ENCODE measurements around the gene ASB15. TPM values are rescaled to one million over a fixed set of nuclear protein-coding genes. Genes with fewer than 3 reads are reported as not detected.

Gene ASB15
- total and polyA plus RNA-seq, 2 of the 8 experiments (the other 6 are each of a cell fraction or from before 2014, with no cell fraction given) = not detected

- H2BK12ac ChIP-seq (ENCODE audit: low read depth, low read length) = no peak overlapping the region
- ChIA-PET CTCF (ENCODE audit: partially characterized antibody) (interaction anchor here (0.6 to 1.2 kb wide), 3 partner anchors 14 to 266 kb away, joined by 3 read pairs; no protein-coding TSS in a partner anchor), POLR2A (ENCODE audit: partially characterized antibody) (no interaction called here)
- no peak overlapping the region for H3K4ac ChIP-seq (replicated peaks; ENCODE audit: insufficient read length, low read depth, low read length)
- no peak overlapping the region for H3K4me2 ChIP-seq (ENCODE audit: insufficient read depth in 1 of 2, low read depth in 2 of 2, low read length in 2 of 2)
- FAIRE-seq (no peak), DNase-seq (ENCODE audit: low read depth in 1 of 2, low spot score in 2 of 2) (no peak)
- no peaks in the 10 kb centered on the region for H3K79me2 ChIP-seq (ENCODE audit: control insufficient read depth in 1 of 2, insufficient read depth in 2 of 2, low read length in 2 of 2)
- H3K18ac ChIP-seq (ENCODE audit: extremely low read depth, low read length) = no peak overlapping the region
- no peaks in the 10 kb centered on the region for H3K9me3 ChIP-seq (ENCODE audit: insufficient read depth in 2 of 2, low read depth in 1 of 2, low read length in 1 of 2)
- no peaks in the 10 kb centered on the region for H3K27me3 ChIP-seq (replicated peaks in 1 of 4; ENCODE audit: control insufficient read depth in 3 of 4, extremely low read depth in 1 of 4, insufficient read depth in 3 of 4, low read length in 3 of 4)
- no peak overlapping the region for H2BK20ac ChIP-seq (ENCODE audit: low read length)
- H4K5ac ChIP-seq (ENCODE audit: insufficient read length, low read depth, low read length) = no peak overlapping the region
- H2BK15ac ChIP-seq (ENCODE audit: low read length) = no peak overlapping the region
- no peak overlapping the region for H3K9ac ChIP-seq (replicated peaks in 1 of 4; ENCODE audit: extremely low read depth in 1 of 4, low read depth in 3 of 4, low read length in 3 of 4)
- no peak overlapping the region for H3K23ac ChIP-seq (ENCODE audit: insufficient read length)
- no peak overlapping the region for H3K27ac ChIP-seq (ENCODE audit: low read depth, low read length)
- H3K14ac ChIP-seq (ENCODE audit: insufficient read length) = no peak overlapping the region
- WGBS, 2 experiments (ENCODE audit: extremely low coverage in 1 of 2, insufficient coverage in 1 of 2, insufficient read length in 1 of 2, insufficient replicate concordance in 2 of 2, low coverage in 1 of 2, low lambda C conversion rate in 2 of 2, missing lambda C conversion rate in 1 of 2) = 89% methylated on average over 5 of the region's 5 CpGs; no CpG with 5 or more reads in 1 of the 2 experiments
- no peak overlapping the region for H2AFZ ChIP-seq (ENCODE audit: low read length)
- H4K91ac ChIP-seq (replicated peaks; ENCODE audit: insufficient read length, low read length) = no peak overlapping the region
- H2AK5ac ChIP-seq (ENCODE audit: low read depth, low read length) = no peak overlapping the region
- H2BK120ac ChIP-seq (replicated peaks; ENCODE audit: low read depth, low read length) = no peak overlapping the region
- H3K79me1 ChIP-seq (ENCODE audit: low read depth, low read length) = no peaks in the 10 kb centered on the region
- no peaks in the 10 kb centered on the region for H4K20me1 ChIP-seq (replicated peaks in 1 of 2; ENCODE audit: control insufficient read depth in 1 of 2, insufficient read depth in 2 of 2, low read length in 2 of 2)
- H2BK5ac ChIP-seq (ENCODE audit: low read depth, low read length) = no peak overlapping the region
- H3K36me3 ChIP-seq (ENCODE audit: control insufficient read depth in 2 of 4, insufficient read depth in 4 of 4, low read length in 3 of 4) = no peaks in the 10 kb centered on the region
- no peak overlapping the region for H3K4me3 ChIP-seq (ENCODE audit: extremely low read depth in 1 of 4, insufficient read depth in 2 of 4, low read depth in 3 of 4, low read length in 4 of 4)
- no peaks in the 10 kb centered on the region; a peak in 1 of 7 replicates for H3K4me1 ChIP-seq (replicated peaks in 1 of 4; ENCODE audit: control insufficient read depth in 3 of 4, insufficient read depth in 4 of 4, low read length in 3 of 4)
- no peak overlapping the region for H4K8ac ChIP-seq (ENCODE audit: extremely low read depth, insufficient read depth, low read length)
- no peaks in the 10 kb centered on the region for H3K23me2 ChIP-seq (ENCODE audit: low read depth, low read length)
- H3K56ac ChIP-seq (replicated peaks; ENCODE audit: insufficient read length, low read depth, low read length) = no peak overlapping the region
- no peak for TF ChIP-seq SP4 (IDR thresholded peaks at IDR 0.05; ENCODE audit: low read length)
- no peak for TF ChIP-seq RAD21 (IDR thresholded peaks at IDR 0.05 in 1 of 2, conservative IDR thresholded peaks at IDR 0.05 in 1 of 2; ENCODE audit: low read depth in 2 of 2, low read length in 2 of 2)
- no peak for TF ChIP-seq TBP (IDR thresholded peaks at IDR 0.05; ENCODE audit: low read depth, low read length)
- no peak for TF ChIP-seq SIRT6 (IDR thresholded peaks at IDR 0.05; ENCODE audit: low read length)
- TF ChIP-seq FOSL1 (IDR thresholded peaks at IDR 0.05; ENCODE audit: insufficient read depth, low read depth, low read length) = no peak
- TF ChIP-seq SIN3A (conservative IDR thresholded peaks at IDR 0.05 in 1 of 2, IDR thresholded peaks at IDR 0.05 in 1 of 2; ENCODE audit: low read depth in 1 of 2, low read length in 2 of 2) = no peak
- no peak for TF ChIP-seq BACH1 (IDR thresholded peaks at IDR 0.05; ENCODE audit: low read length)
- no peak for TF ChIP-seq ATF2 (IDR thresholded peaks at IDR 0.05; ENCODE audit: low read length)
- no peak for TF ChIP-seq SRF (IDR thresholded peaks at IDR 0.05; ENCODE audit: low read depth, low read length)
- TF ChIP-seq CTCF (IDR thresholded peaks at IDR 0.05; ENCODE audit: control extremely low read depth in 1 of 3, insufficient read depth in 1 of 3, low read depth in 1 of 3, low read length in 3 of 3) = no peak
These were observed 27.2 kb downstream of the ASB15 start for GRCh38 chr7:123628829-123629228.
